ENCODE results near the gene F2RL2. TPM values are rescaled to one million over a fixed set of nuclear protein-coding genes. Genes with fewer than 3 reads are reported as not detected.

Gene F2RL2
- total and polyA plus RNA-seq, 10 of the 15 experiments (the other 5 are each of a cell fraction or from before 2014, with no cell fraction given) = 0.03 to 0.24 (median 0.08) TPM; not detected in 5

- no peak for DNase-seq (ENCODE audit: low read depth, low spot score)
- no peak overlapping the region for H3K9ac ChIP-seq (ENCODE audit: control insufficient read depth, insufficient read depth, low read length)
- no peak overlapping the region for H3K4me2 ChIP-seq (ENCODE audit: control insufficient read depth, insufficient read depth)
- no peak overlapping the region for H2AFZ ChIP-seq (ENCODE audit: control insufficient read depth, low read depth, low read length)
- in situ Hi-C loops (cut with MboI) = no loop called here
- CTCF ChIA-PET = interaction anchor here (0.6 to 2.4 kb wide), 5 partner anchors 11 to 169 kb away, joined by 3 to 9 read pairs (median 5); no protein-coding TSS in a partner anchor
- SMC1A ChIA-PET (ENCODE audit: uncharacterized antibody, unreplicated experiment) = no interaction called here
- BruUV-seq (replicated peaks) = no TSS peak
- H3K4me1 ChIP-seq (ENCODE audit: control insufficient read depth, insufficient read depth, low read length) = no peaks in the 10 kb centered on the region
- WGBS (ENCODE audit: insufficient coverage, insufficient replicate concordance, low lambda C conversion rate, missing lambda C conversion rate) = 76% methylated on average over 2 of the region's 2 CpGs
- peaks cover 0 to 7% of the 10 kb centered on the region in 2 experiments; a peak in 1 of 4 replicates for H3K36me3 ChIP-seq (ENCODE audit: control insufficient read depth in 2 of 2, insufficient read depth in 2 of 2, low read length in 1 of 2)
- H3K27me3 ChIP-seq (replicated peaks in 1 of 2; ENCODE audit: control insufficient read depth in 2 of 2, insufficient read depth in 2 of 2, low read length in 1 of 2) = no peaks in the 10 kb centered on the region
- no peaks in the 10 kb centered on the region for H4K20me1 ChIP-seq (ENCODE audit: control insufficient read depth, insufficient read depth)
- TF ChIP-seq ETV6 (conservative IDR thresholded peaks at IDR 0.05 in 1 of 2, IDR thresholded peaks at IDR 0.05 in 1 of 2; ENCODE audit: borderline replicate concordance in 1 of 2, low read depth in 1 of 2) (no peak), BCL3 (IDR thresholded peaks at IDR 0.05; ENCODE audit: borderline replicate concordance, insufficient read depth, low read depth, low read length, poor library complexity, severe bottlenecking) (no peak), RFX5 (IDR thresholded peaks at IDR 0.05; ENCODE audit: low read depth, low read length) (no peak)
- H3K79me2 ChIP-seq (ENCODE audit: control insufficient read depth, insufficient read depth, low read length) = no peaks in the 10 kb centered on the region
- no peak for FAIRE-seq
- no peak overlapping the region for H3K27ac ChIP-seq (ENCODE audit: control insufficient read depth, insufficient read depth)
- intact Hi-C loops (cut with micrococcal nuclease; ENCODE audit: unreplicated experiment) = no loop called here
- POLR2A ChIA-PET = no interaction called here
- H3K4me3 ChIP-seq = no peak overlapping the region
- ATAC-seq = no peak
- RAD21 ChIA-PET (ENCODE audit: unreplicated experiment) = no interaction called here
- no peaks in the 10 kb centered on the region for H3K9me3 ChIP-seq (replicated peaks; ENCODE audit: control insufficient read depth, insufficient read depth, low read length)
These were observed 49.0 kb upstream of the F2RL2 start for GRCh38 chr5:76672242-76672641.

GRCh38 chr5:76670508-76670907 lies 47.3 kb upstream of the F2RL2 start:
- Histone ChIP-seq H3K4me1 (ENCODE audit: control insufficient read depth, insufficient read depth, low read length) (no peaks in the 10 kb centered on the region), H2AFZ (ENCODE audit: control insufficient read depth, low read depth, low read length) (no peak overlapping the region), H3K9me3 (replicated peaks; ENCODE audit: control insufficient read depth, insufficient read depth, low read length) (no peaks in the 10 kb centered on the region), H3K9ac (ENCODE audit: control insufficient read depth, insufficient read depth, low read length) (no peak overlapping the region), H3K4me2 (ENCODE audit: control insufficient read depth, insufficient read depth) (no peak overlapping the region), H3K79me2 (ENCODE audit: control insufficient read depth, insufficient read depth, low read length) (no peaks in the 10 kb centered on the region), H3K27ac (ENCODE audit: control insufficient read depth, insufficient read depth) (no peak overlapping the region), H3K36me3 (ENCODE audit: control insufficient read depth in 2 of 2, insufficient read depth in 2 of 2, low read length in 1 of 2) (peaks cover 0 to 7% of the 10 kb centered on the region in 2 experiments; a peak in 1 of 4 replicates), H3K4me3 (no peak overlapping the region), H4K20me1 (ENCODE audit: control insufficient read depth, insufficient read depth) (no peaks in the 10 kb centered on the region), H3K27me3 (replicated peaks in 1 of 2; ENCODE audit: control insufficient read depth in 2 of 2, insufficient read depth in 2 of 2, low read length in 1 of 2) (no peaks in the 10 kb centered on the region)
- RAD21 ChIA-PET (ENCODE audit: unreplicated experiment) = no interaction called here
- in situ Hi-C loops (cut with MboI) (no loop called here), intact Hi-C loops (cut with micrococcal nuclease; ENCODE audit: unreplicated experiment) (no loop called here)
- DNase-seq (ENCODE audit: low read depth, low spot score) (no peak), ATAC-seq (no peak), FAIRE-seq (no peak)
- CTCF ChIA-PET = interaction anchor here (1.1 to 3.4 kb wide), 2 partner anchors 14 to 104 kb away, joined by 5 to 10 read pairs; no protein-coding TSS in a partner anchor
- WGBS (ENCODE audit: insufficient coverage, insufficient replicate concordance, low lambda C conversion rate, missing lambda C conversion rate) = 94% methylated on average over 3 of the region's 3 CpGs
- no TSS peak for BruUV-seq (replicated peaks)
- SMC1A ChIA-PET (ENCODE audit: uncharacterized antibody, unreplicated experiment) = interaction anchor here (1.1 kb wide), 1 partner anchor 17 kb away, joined by 4 read pairs; no protein-coding TSS in a partner anchor
- POLR2A ChIA-PET = no interaction called here
- no peak for TF ChIP-seq IKZF2 (IDR thresholded peaks at IDR 0.05)
- no peak for TF ChIP-seq SMARCA5 (IDR thresholded peaks at IDR 0.05)
- TF ChIP-seq SRF (IDR thresholded peaks at IDR 0.05; ENCODE audit: low read depth in 2 of 2, low read length in 2 of 2) = no peak
- no peak for TF ChIP-seq YY1 (IDR thresholded peaks at IDR 0.05; ENCODE audit: low read depth, low read length)
- TF ChIP-seq MTA2 (IDR thresholded peaks at IDR 0.05; ENCODE audit: low read depth) = no peak
- no peak for TF ChIP-seq TCF7 (IDR thresholded peaks at IDR 0.05; ENCODE audit: borderline replicate concordance)
- TF ChIP-seq GABPA (IDR thresholded peaks at IDR 0.05; ENCODE audit: low read depth) = no peak
- no peak for TF ChIP-seq BMI1 (IDR thresholded peaks at IDR 0.05; ENCODE audit: borderline replicate concordance)
- TF ChIP-seq BHLHE40 (IDR thresholded peaks at IDR 0.05; ENCODE audit: borderline replicate concordance in 1 of 2, low read depth in 2 of 2, low read length in 1 of 2) = no peak
- no peak for TF ChIP-seq IRF4 (IDR thresholded peaks at IDR 0.05; ENCODE audit: low read depth, low read length)
- no peak for TF ChIP-seq NFXL1 (IDR thresholded peaks at IDR 0.05; ENCODE audit: borderline replicate concordance)
- no peak for TF ChIP-seq EZH2 (IDR thresholded peaks at IDR 0.05; ENCODE audit: borderline replicate concordance, control insufficient read depth, low read depth, low read length)
